Psoas muscle (tissue), 8 donors: Measurements from ENCODE around the gene LIPT2. TPM values are rescaled to one million over a fixed set of nuclear protein-coding genes. Genes with fewer than 3 reads are reported as not detected.

ENCODE experiments used
- ATAC-seq, 4 donors: fragments of 200-7000 bp; cut with Tn5 transposase; one replicate each; pipeline ENCODE4 v1.9.1; 2020; ENCODE audit warnings: moderate library complexity in 3 of 4, mild to moderate bottlenecking in 2 of 4
- DNase-seq, 2 donors: peaks; one replicate each; pipeline ENCODE4 v3.0.0-alpha.2; 2020
- H3K27ac ChIP-seq: fragments of 200-600 bp; one replicate; pipeline ENCODE4 v1.8.0; 2022
- H3K27me3 ChIP-seq, 3 donors: fragments of 200-600 bp in 1 of 3; one replicate each; pipeline versions ENCODE4 v1.6.1 to v1.8.0; 2013 to 2022; ENCODE audit warnings: low read length in 2 of 3, mild to moderate bottlenecking in 2 of 3, moderate library complexity in 1 of 3; ENCODE audit not compliant: insufficient read depth in 3 of 3
- H3K36me3 ChIP-seq, 2 donors: fragments of 200-600 bp in 1 of 2; one replicate each; pipeline versions ENCODE4 v1.6.1 to v1.8.0; 2013 to 2022; ENCODE audit warnings: low read depth in 1 of 2, mild to moderate bottlenecking in 1 of 2, moderate library complexity in 1 of 2; ENCODE audit not compliant: insufficient read depth in 1 of 2
- H3K4me1 ChIP-seq: fragments of 200-600 bp; one replicate; pipeline ENCODE4 v1.8.0; 2022
- H3K4me3 ChIP-seq: fragments of 200-600 bp; one replicate; pipeline ENCODE4 v1.8.0; 2022; ENCODE audit warnings: mild to moderate bottlenecking
- H3K9me3 ChIP-seq: fragments of 200-600 bp; one replicate; pipeline ENCODE4 v1.8.0; 2022
- CTCF ChIP-seq: fragments of 200-600 bp; IDR thresholded peaks from one replicate; pipeline ENCODE4 v1.8.0; 2022; ENCODE audit warnings: antibody characterized with exemption
- WGBS, 3 donors: extraction: QIAGEN DNeasy Blood & Tissue Kit; methylation state at CpG; one replicate each; pipeline versions ENCODE4 v1.1.6 to v1.1.7; 2013; 5-methylcytosine and 5-hydroxymethylcytosine counted together
- intact Hi-C, 2 donors: fragments of 100-400 bp; cut with DNase I; formaldehyde crosslinking; loops; one replicate each; pipeline versions ENCODE4 v1.11.0 to v1.14.2; 2022
- polyA plus RNA-seq, 3 donors: library from polyadenylated mRNA; stranded (reverse); fragments of 200-250 nt; gene quantifications; one replicate each; pipeline ENCODE4 v1.2.3, GENCODE V29; 2013
- total RNA-seq, 4 donors: library from RNA; stranded (reverse); fragmentation: NEBNext Ultra II Directional in 2 of 4; extraction: Animal tissue kit (Norgen Biotek cat#: 25700) in 2 of 4; gene quantifications; one replicate each; pipeline versions ENCODE4 v1.2.1 to v1.2.4, GENCODE V29; 2021 to 2023
- donor health status: healthy with polysubstance abuse.
- donor health status: DM: no; HTN: no; CAD: no; lungs with moderate emphysema.
- donor health status: Bipolar disorder and iron deficiency.
- donor health status: healthy.
- donor health status: DM: yes; HTN: yes; CAD: no.
- donor health status: DM: no; HTN: no; CAD: no.
- donor health status: DM: no; HTN: no; CAD: no.
- donor health status: DM: yes; HTN: yes; CAD: no.

Gene LIPT2
- total and polyA plus RNA-seq, 7 donors, result 0.94 to 5.4 (median 4.3) TPM

- H3K4me3 ChIP-seq, result no peak overlapping the region
- no peaks in the 10 kb centered on the region for H3K36me3 ChIP-seq
- intact Hi-C loops, result no loop called here
- ATAC-seq (no peak), DNase-seq (no peak)
- no peaks in the 10 kb centered on the region for H3K9me3 ChIP-seq
- WGBS, 3 donors, result 60 to 72% (median 62%) methylated on average over 3 of the region's 3 CpGs
- H3K27me3 ChIP-seq, result no peaks in the 10 kb centered on the region
- no peak overlapping the region for H3K27ac ChIP-seq
- TF ChIP-seq CTCF, result no peak
- no peaks in the 10 kb centered on the region for H3K4me1 ChIP-seq
Observed at GRCh38 chr11:74480688-74481417, 12.7 kb downstream of the LIPT2 start.

- H3K4me1 ChIP-seq, result no peaks in the 10 kb centered on the region
- no peak overlapping the region for H3K27ac ChIP-seq
- TF ChIP-seq CTCF, result no peak
- DNase-seq (no peak), ATAC-seq (no peak)
- no peaks in the 10 kb centered on the region for H3K9me3 ChIP-seq
- H3K27me3 ChIP-seq, result no peaks in the 10 kb centered on the region
- WGBS, 3 donors, result 29 to 42% (median 35%) methylated on average over 1 of the region's 1 CpG
- no peak overlapping the region for H3K4me3 ChIP-seq
- no peaks in the 10 kb centered on the region for H3K36me3 ChIP-seq
- intact Hi-C loops, result no loop called here
Observed at GRCh38 chr11:74479732-74480123, 13.8 kb downstream of the LIPT2 start.

- H3K27ac ChIP-seq, result no peak overlapping the region
- H3K27me3 ChIP-seq, result no peaks in the 10 kb centered on the region
- ATAC-seq (no peak), DNase-seq (no peak)
- H3K4me1 ChIP-seq, result no peaks in the 10 kb centered on the region
- WGBS, 3 donors, result 81 to 84% (median 82%) methylated on average over 10 of the region's 10 CpGs
- intact Hi-C loops, result no loop called here
- no peak for TF ChIP-seq CTCF
- H3K9me3 ChIP-seq, result no peaks in the 10 kb centered on the region
- no peaks in the 10 kb centered on the region for H3K36me3 ChIP-seq
- H3K4me3 ChIP-seq, result no peak overlapping the region
Observed at GRCh38 chr11:74478877-74479731, 14.4 kb downstream of the LIPT2 start.

- Histone ChIP-seq H3K36me3 (no peaks in the 10 kb centered on the region), H3K4me1 (no peaks in the 10 kb centered on the region), H3K9me3 (no peaks in the 10 kb centered on the region), H3K27ac (no peak overlapping the region), H3K27me3 (no peaks in the 10 kb centered on the region), H3K4me3 (no peak overlapping the region)
- ATAC-seq, result no peak
- intact Hi-C loops, result no loop called here
- no peak for TF ChIP-seq CTCF
- DNase-seq, result no peak
- WGBS, 3 donors, result 70 to 81% (median 76%) methylated on average over 2 of the region's 2 CpGs
Observed at GRCh38 chr11:74476536-74476935, 17.0 kb downstream of the LIPT2 start.
